Lower lobe of right lung (tissue), 2 donors: Measurements from ENCODE around the gene P2RY6. TPM values are rescaled to one million over a fixed set of nuclear protein-coding genes. Genes with fewer than 3 reads are reported as not detected.
A peak's percentile ranks its signal among the peaks of the same experiment; 100 is the strongest.
"Not testable (repeated sequence)": the region's sequence is repeated elsewhere in the genome, so short reads cannot be mapped to it uniquely, and the experiment has no call there.

Source experiments
- ATAC-seq, 2 donors: fragments of 200-7000 bp; cut with Tn5 transposase; one replicate each; pipeline ENCODE4 v1.9.1; 2020 to 2022; ENCODE audit warnings: mild to moderate bottlenecking in 2 of 2, moderate library complexity in 2 of 2
- DNase-seq: peaks from one replicate; pipeline ENCODE4 v3.0.0-alpha.2; 2020
- H3K27ac ChIP-seq: fragments of 200-600 bp; one replicate; pipeline ENCODE4 v1.8.0; 2022
- H3K27me3 ChIP-seq: fragments of 200-600 bp; one replicate; pipeline ENCODE4 v1.8.0; 2022; ENCODE audit warnings: low read depth
- H3K36me3 ChIP-seq: fragments of 200-600 bp; one replicate; pipeline ENCODE4 v1.8.0; 2022; ENCODE audit warnings: mild to moderate bottlenecking
- H3K4me1 ChIP-seq: fragments of 200-600 bp; one replicate; pipeline ENCODE4 v1.8.0; 2022
- H3K4me3 ChIP-seq: fragments of 200-600 bp; one replicate; pipeline ENCODE4 v1.8.0; 2022; ENCODE audit warnings: mild to moderate bottlenecking
- H3K9me3 ChIP-seq: fragments of 200-600 bp; one replicate; pipeline ENCODE4 v1.8.0; 2022
- intact Hi-C: fragments of 100-400 bp; cut with DNase I; formaldehyde crosslinking; loops from one replicate; pipeline ENCODE4 v1.11.0; 2022
- total RNA-seq: library from RNA; stranded (reverse); fragmentation: NEBNext Ultra II Directional; extraction: Animal tissue kit (Norgen Biotek cat#: 25700); gene quantifications from one replicate; pipeline ENCODE4 v1.2.1, GENCODE V29; 2021
- TF ChIP-seq, protein P1 (sequence below): fragments of 200-600 bp; IDR thresholded peaks from one replicate; pipeline ENCODE4 v1.8.0; 2022; ENCODE audit warnings: antibody characterized with exemption, mild to moderate bottlenecking
- donor health status: DM: no; HTN: yes; CAD: no; lungs with severe emphysema.

Gene P2RY6
- total RNA-seq, 1 donor from 2014 or later, result 3.6 TPM

DNA sequence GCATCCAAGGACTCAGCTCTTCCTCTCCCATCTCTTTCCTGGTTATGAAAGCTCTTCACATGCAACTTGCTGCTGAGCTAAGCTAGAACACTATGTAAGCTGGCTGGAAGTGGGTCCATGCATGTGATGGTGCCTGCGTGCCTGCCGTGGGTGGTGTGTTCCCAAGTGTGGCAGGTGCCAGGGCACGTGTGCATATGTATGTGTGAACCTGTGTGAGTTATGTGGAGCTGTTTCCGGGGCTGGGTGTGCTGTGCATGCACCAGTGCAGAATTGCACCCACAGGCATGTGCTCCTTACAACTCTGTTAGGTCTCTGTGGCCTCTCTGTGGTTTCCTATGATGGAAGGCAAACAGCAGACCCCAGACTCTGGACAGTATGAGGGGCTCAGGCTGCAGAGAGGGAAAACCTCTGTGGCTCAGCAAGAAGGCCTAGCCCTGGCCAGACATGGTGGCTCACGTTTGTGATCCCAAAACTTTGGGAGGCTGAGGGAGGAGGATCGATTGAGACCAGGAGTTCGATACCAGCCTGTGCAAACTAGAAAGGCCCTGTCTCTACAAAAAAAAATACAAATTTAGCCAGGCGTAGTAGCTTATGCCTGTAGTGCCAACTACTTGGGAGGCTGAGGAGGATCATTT, 4.1 kb upstream of the P2RY6 start:
- Histone ChIP-seq H3K27ac (no peak overlapping the region), H3K27me3 (peaks cover 22% of the 10 kb centered on the region), H3K4me3 (no peak overlapping the region), H3K36me3 (no peaks in the 10 kb centered on the region), H3K4me1 (peaks cover 28% of the 10 kb centered on the region), H3K9me3 (no peaks in the 10 kb centered on the region)
- no peak for ATAC-seq
- TF ChIP-seq, protein P1, sequence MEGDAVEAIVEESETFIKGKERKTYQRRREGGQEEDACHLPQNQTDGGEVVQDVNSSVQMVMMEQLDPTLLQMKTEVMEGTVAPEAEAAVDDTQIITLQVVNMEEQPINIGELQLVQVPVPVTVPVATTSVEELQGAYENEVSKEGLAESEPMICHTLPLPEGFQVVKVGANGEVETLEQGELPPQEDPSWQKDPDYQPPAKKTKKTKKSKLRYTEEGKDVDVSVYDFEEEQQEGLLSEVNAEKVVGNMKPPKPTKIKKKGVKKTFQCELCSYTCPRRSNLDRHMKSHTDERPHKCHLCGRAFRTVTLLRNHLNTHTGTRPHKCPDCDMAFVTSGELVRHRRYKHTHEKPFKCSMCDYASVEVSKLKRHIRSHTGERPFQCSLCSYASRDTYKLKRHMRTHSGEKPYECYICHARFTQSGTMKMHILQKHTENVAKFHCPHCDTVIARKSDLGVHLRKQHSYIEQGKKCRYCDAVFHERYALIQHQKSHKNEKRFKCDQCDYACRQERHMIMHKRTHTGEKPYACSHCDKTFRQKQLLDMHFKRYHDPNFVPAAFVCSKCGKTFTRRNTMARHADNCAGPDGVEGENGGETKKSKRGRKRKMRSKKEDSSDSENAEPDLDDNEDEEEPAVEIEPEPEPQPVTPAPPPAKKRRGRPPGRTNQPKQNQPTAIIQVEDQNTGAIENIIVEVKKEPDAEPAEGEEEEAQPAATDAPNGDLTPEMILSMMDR, result no peak
- intact Hi-C loops, result no loop called here
- DNase-seq, result no peak

- ATAC-seq (no peak), DNase-seq (no peak)
- no peaks in the 10 kb centered on the region for H3K9me3 ChIP-seq
- TF ChIP-seq, protein P1, result no peak
- peaks cover 28% of the 10 kb centered on the region for H3K4me1 ChIP-seq
- H3K27ac ChIP-seq, result no peak overlapping the region
- intact Hi-C loops, result no loop called here
- no peak overlapping the region for H3K4me3 ChIP-seq
- peaks cover 21% of the 10 kb centered on the region for H3K27me3 ChIP-seq
- H3K36me3 ChIP-seq, result no peaks in the 10 kb centered on the region
Observed at GRCh38 chr11:73268671-73269271, 3.4 kb upstream of the P2RY6 start.

DNA sequence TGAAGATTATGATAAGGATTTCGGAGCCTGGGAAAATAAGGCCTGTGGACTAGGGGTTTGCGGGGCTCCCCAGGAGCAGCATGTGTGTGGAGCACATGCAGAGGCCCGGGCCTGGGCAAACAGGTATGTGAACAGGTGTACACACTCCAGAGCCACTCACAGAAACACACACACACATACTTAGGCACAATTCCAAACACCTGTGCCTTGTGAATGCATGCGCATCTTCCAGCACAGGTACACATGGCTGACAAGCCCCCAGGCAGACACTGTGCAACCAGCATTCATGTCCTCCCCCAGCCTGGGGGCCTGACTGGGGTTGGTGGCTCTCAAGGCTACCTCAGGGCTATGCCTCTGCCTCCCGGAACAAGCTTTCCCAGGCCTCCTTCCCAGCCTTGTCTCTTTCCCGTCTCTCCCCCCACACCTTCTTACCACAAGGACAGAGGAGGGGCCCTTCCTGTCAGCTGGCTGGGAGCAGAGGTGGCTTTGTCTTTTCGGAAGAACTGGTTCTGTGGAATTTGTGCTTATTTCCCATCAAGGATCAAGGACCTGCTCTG, 2.6 kb upstream of the P2RY6 start:
- intact Hi-C loops, result no loop called here
- DNase-seq, result peak; percentile 59
- ATAC-seq, result peak; percentile 57 to 59
- no peaks in the 10 kb centered on the region for H3K9me3 ChIP-seq
- H3K4me3 ChIP-seq, result no peak overlapping the region
- TF ChIP-seq, protein P1, result no peak
- no peak overlapping the region for H3K27ac ChIP-seq
- peaks cover 23% of the 10 kb centered on the region for H3K4me1 ChIP-seq
- peaks cover 13% of the 10 kb centered on the region for H3K27me3 ChIP-seq
- no peaks in the 10 kb centered on the region for H3K36me3 ChIP-seq

- H3K27ac ChIP-seq, result no peak overlapping the region
- H3K27me3 ChIP-seq, result peaks cover 6% of the 10 kb centered on the region
- DNase-seq (no peak), ATAC-seq (peak; percentile 12 to 35)
- peaks cover 22% of the 10 kb centered on the region for H3K4me1 ChIP-seq
- no peaks in the 10 kb centered on the region for H3K9me3 ChIP-seq
- intact Hi-C loops, result no loop called here
- TF ChIP-seq, protein P1, result no peak
- no peak overlapping the region for H3K4me3 ChIP-seq
- no peaks in the 10 kb centered on the region for H3K36me3 ChIP-seq
Observed at GRCh38 chr11:73270016-73270854, 1.9 kb upstream of the P2RY6 start.

GRCh38 chr11:73270855-73271477, 1.2 kb upstream of the P2RY6 start:
- DNase-seq (no peak), ATAC-seq (no peak)
- no peak overlapping the region for H3K4me3 ChIP-seq
- no peak overlapping the region for H3K27ac ChIP-seq
- intact Hi-C loops, result no loop called here
- peaks cover 22% of the 10 kb centered on the region for H3K4me1 ChIP-seq
- H3K36me3 ChIP-seq, result no peaks in the 10 kb centered on the region
- H3K27me3 ChIP-seq, result no peaks in the 10 kb centered on the region
- H3K9me3 ChIP-seq, result no peaks in the 10 kb centered on the region
- TF ChIP-seq, protein P1, result no peak

- H3K9me3 ChIP-seq, H3K36me3 ChIP-seq, H3K27me3 ChIP-seq, intact Hi-C loops, DNase-seq, ATAC-seq, H3K4me3 ChIP-seq, H3K27ac ChIP-seq: not testable (repeated sequence)
- H3K4me1 ChIP-seq, result peaks cover 22% of the 10 kb centered on the region
Observed at GRCh38 chr11:73271478-73271865, 666 bp upstream of the P2RY6 start.
